Calu3 (cell line): ENCODE results near the gene DLST. TPM values are rescaled to one million over a fixed set of nuclear protein-coding genes. Genes with fewer than 3 reads are reported as not detected.

ENCODE experiments used
- BruUV-seq: library from RNA; stranded (reverse); fragments of 400-500 nt; replicated peaks from 2 replicates; lab custom pipeline; 2021; lab: Mats Ljungman, UMichigan
- CTCF ChIA-PET: fragments of 300-600 bp; sonication (Branson Sonifier 250); formaldehyde crosslinking; loops from one replicate; lab custom pipeline; 2022; ENCODE audit warnings: antibody characterized with exemption; lab: Charles Lee
- DNase-seq: peaks from one replicate; pipeline ENCODE4 v3.0.0; 2022
- H3K27ac Mint-ChIP-seq: one replicate; pipeline ENCODE4 v1.8.0; 2022; ENCODE audit warnings: mixed read lengths; ENCODE audit not compliant: unreplicated experiment
- H3K27me3 Mint-ChIP-seq: one replicate; pipeline ENCODE4 v1.8.0; 2022; ENCODE audit warnings: mixed read lengths; ENCODE audit not compliant: unreplicated experiment
- H3K36me3 Mint-ChIP-seq: one replicate; pipeline ENCODE4 v1.8.0; 2022; ENCODE audit warnings: mild to moderate bottlenecking, moderate library complexity, mixed read lengths; ENCODE audit not compliant: insufficient read depth, unreplicated experiment
- H3K4me1 Mint-ChIP-seq: one replicate; pipeline ENCODE4 v1.8.0; 2022; ENCODE audit warnings: mild to moderate bottlenecking, low read depth, mixed read lengths; ENCODE audit not compliant: unreplicated experiment
- H3K4me3 Mint-ChIP-seq: one replicate; pipeline ENCODE4 v1.8.0; 2022; ENCODE audit warnings: mild to moderate bottlenecking, low read depth, moderate library complexity, mixed read lengths; ENCODE audit not compliant: unreplicated experiment
- H3K9me3 Mint-ChIP-seq: one replicate; pipeline ENCODE4 v1.8.0; 2022; ENCODE audit warnings: low read depth, mixed read lengths; ENCODE audit not compliant: unreplicated experiment
- CTCF ChIP-seq: fragments of 200-600 bp; IDR thresholded peaks from one replicate; pipeline ENCODE4 v1.8.0; 2022; ENCODE audit warnings: antibody characterized with exemption; ENCODE audit not compliant: unreplicated experiment
- intact Hi-C: fragments of 100-400 bp; cut with micrococcal nuclease; formaldehyde crosslinking; loops from one replicate; pipeline ENCODE4 v1.10.0; 2022; ENCODE audit not compliant: unreplicated experiment
- total RNA-seq: library from RNA; stranded (reverse); gene quantifications from 2 replicates; pipeline ENCODE4 v1.2.3, GENCODE V29; 2022

Gene DLST
- total RNA-seq, 1 experiment from 2014 or later: 84.2 TPM

GRCh38 chr14:74948228-74949175, 66.8 kb downstream of the DLST start:
- Mint-ChIP-seq H3K4me1 (peaks cover 12% of the 10 kb centered on the region), H3K27me3 (no peaks in the 10 kb centered on the region), H3K9me3 (no peaks in the 10 kb centered on the region), H3K4me3 (no peak overlapping the region), H3K36me3 (peaks cover 3% of the 10 kb centered on the region), H3K27ac (no peak overlapping the region)
- CTCF ChIA-PET: interaction anchor here (1.0 kb wide), 1 partner anchor 70 kb away, joined by 3 read pairs; no protein-coding TSS in a partner anchor
- no peak for DNase-seq
- intact Hi-C loops: no loop called here
- TF ChIP-seq CTCF: no peak
- BruUV-seq: no TSS peak

- Mint-ChIP-seq H3K4me1 (peaks cover 12% of the 10 kb centered on the region), H3K9me3 (no peaks in the 10 kb centered on the region), H3K27me3 (no peaks in the 10 kb centered on the region), H3K4me3 (no peak overlapping the region), H3K36me3 (peaks cover 3% of the 10 kb centered on the region), H3K27ac (no peak overlapping the region)
- CTCF ChIA-PET: interaction anchor here (1.0 kb wide), 1 partner anchor 69 kb away, joined by 3 read pairs; no protein-coding TSS in a partner anchor
- intact Hi-C loops: no loop called here
- no peak for DNase-seq
- BruUV-seq: no TSS peak
- no peak for TF ChIP-seq CTCF
These were observed 67.5 kb downstream of the DLST start for GRCh38 chr14:74949191-74949601.

GRCh38 chr14:74949859-74950573, 68.3 kb downstream of the DLST start:
- CTCF ChIA-PET: interaction anchor here (1.0 kb wide), 1 partner anchor 68 kb away, joined by 3 read pairs; no protein-coding TSS in a partner anchor
- Mint-ChIP-seq H3K27ac (no peak overlapping the region), H3K4me1 (peaks cover 12% of the 10 kb centered on the region), H3K9me3 (no peaks in the 10 kb centered on the region), H3K27me3 (no peaks in the 10 kb centered on the region), H3K36me3 (peaks cover 3% of the 10 kb centered on the region), H3K4me3 (no peak overlapping the region)
- DNase-seq: no peak
- no peak for TF ChIP-seq CTCF
- intact Hi-C loops: no loop called here
- BruUV-seq: no TSS peak

- no peak for DNase-seq
- H3K4me1 Mint-ChIP-seq: peaks cover 11% of the 10 kb centered on the region
- peaks cover 1% of the 10 kb centered on the region for H3K27me3 Mint-ChIP-seq
- intact Hi-C loops: no loop called here
- CTCF ChIA-PET: no interaction called here
- H3K36me3 Mint-ChIP-seq: peaks cover 3% of the 10 kb centered on the region
- no TSS peak for BruUV-seq
- H3K27ac Mint-ChIP-seq: no peak overlapping the region
- no peaks in the 10 kb centered on the region for H3K9me3 Mint-ChIP-seq
- no peak overlapping the region for H3K4me3 Mint-ChIP-seq
- TF ChIP-seq CTCF: no peak
These were observed 69.2 kb downstream of the DLST start for GRCh38 chr14:74950795-74951442.
